Lower leg skin (tissue), 3 donors: ENCODE measurements around the gene EBF4.

Source experiments
- CTCF ChIP-seq, 3 donors: fragments of 450-650 bp; IDR thresholded peaks; one replicate each; pipeline ENCODE4 v1.5.1; 2016; ENCODE audit warnings: antibody characterized with exemption in 3 of 3, mild to moderate bottlenecking in 3 of 3, moderate library complexity in 2 of 3
- POLR2A ChIP-seq, 2 donors: fragments of 450-650 bp; IDR thresholded peaks; one replicate each; pipeline ENCODE4 v1.6.1; 2016 to 2017; ENCODE audit warnings: antibody characterized with exemption in 2 of 2, mild to moderate bottlenecking in 1 of 2, moderate library complexity in 1 of 2

GRCh38 chr20:2755451-2756055, 63.0 kb downstream of the EBF4 start:
- TF ChIP-seq CTCF (IDR thresholded peaks at IDR 0.05) (no peak), POLR2A (IDR thresholded peaks at IDR 0.05) (no peak)
